HUES64 (cell line): ENCODE results near the gene HOXD8.

Experiments used
- H3K27ac ChIP-seq: 2 replicates; pipeline ENCODE4 v1.7.0; 2013; ENCODE audit warnings: low read depth, low read length, inconsistent platforms
- H3K27me3 ChIP-seq: 2 replicates; pipeline ENCODE4 v1.6.1; 2013; ENCODE audit warnings: mild to moderate bottlenecking, low read length; ENCODE audit not compliant: insufficient read depth
- H3K36me3 ChIP-seq: 2 replicates; pipeline ENCODE4 v1.6.1; 2013; ENCODE audit warnings: mild to moderate bottlenecking, low read length; ENCODE audit not compliant: insufficient read depth
- H3K4me1 ChIP-seq: 2 replicates; pipeline ENCODE4 v1.6.1; 2013; ENCODE audit warnings: mild to moderate bottlenecking, low read length, moderate library complexity; ENCODE audit not compliant: insufficient read depth
- H3K4me3 ChIP-seq: 2 replicates; pipeline ENCODE4 v1.5.1; 2013; ENCODE audit warnings: mild to moderate bottlenecking, low read length, moderate library complexity
- H3K9ac ChIP-seq: 2 replicates; pipeline ENCODE4 v1.6.1; 2013; ENCODE audit warnings: mild to moderate bottlenecking, low read depth, low read length
- H3K9me3 ChIP-seq: 2 replicates; pipeline ENCODE4 v1.6.1; 2013; ENCODE audit warnings: low read depth, low read length; ENCODE audit not compliant: insufficient read depth
- WGBS: fragments of 150-250, 120-280 bp; methylation state at CpG from one replicate; pipeline ENCODE4 v1.1.7; 2013; ENCODE audit warnings: missing lambda C conversion rate; 5-methylcytosine and 5-hydroxymethylcytosine counted together

HOXD8 gene

GRCh38 chr2:176155356-176156044 lies 26.0 kb downstream of the HOXD8 start:
- Histone ChIP-seq H3K9ac (no peak overlapping the region), H3K27me3 (peaks cover 100% of the 10 kb centered on the region), H3K9me3 (0 out of 2 replicates have a peak, but pooled peaks cover 4% of the 10 kb centered on the region), H3K27ac (no peak overlapping the region), H3K36me3 (no peaks in the 10 kb centered on the region), H3K4me1 (peaks cover 7% of the 10 kb centered on the region; the same call in 1 of the 2 replicates), H3K4me3 (no peak overlapping the region)
- WGBS, result 1% methylated on average over 5 of the region's 6 CpGs

DNA sequence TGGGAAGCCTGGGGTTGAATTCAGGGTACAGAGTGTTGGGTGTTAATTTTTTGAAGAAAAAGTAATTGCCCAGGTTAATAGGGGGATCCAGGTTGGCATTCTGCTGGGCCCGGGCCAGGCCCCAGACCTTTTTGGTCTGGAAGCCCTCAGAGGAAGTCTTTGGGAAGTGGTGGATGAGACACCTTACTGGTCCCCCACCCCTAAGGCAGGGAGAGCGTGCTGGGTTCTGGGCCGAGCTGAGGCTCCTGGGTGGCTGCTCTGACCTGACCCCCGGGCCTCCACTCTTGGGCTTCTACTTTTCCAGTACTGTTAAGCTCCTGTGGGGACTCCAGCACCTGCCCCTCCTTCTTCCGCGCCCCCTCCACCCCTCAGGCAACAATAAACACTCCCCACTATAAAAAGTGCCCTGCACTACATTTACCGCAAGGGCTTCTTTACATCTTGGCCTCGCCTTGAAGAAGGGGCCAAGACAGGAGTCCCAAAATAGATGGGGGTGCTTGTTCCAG lies 26.8 kb downstream of the HOXD8 start:
- Histone ChIP-seq H3K27ac (no peak overlapping the region), H3K27me3 (peaks cover 100% of the 10 kb centered on the region), H3K4me1 (peaks cover 7% of the 10 kb centered on the region; the same call in 1 of the 2 replicates), H3K36me3 (no peaks in the 10 kb centered on the region), H3K9ac (no peak overlapping the region), H3K9me3 (0 out of 2 replicates have a peak, but pooled peaks cover 4% of the 10 kb centered on the region), H3K4me3 (no peak overlapping the region)
- WGBS, result 12% methylated on average over 8 of the region's 8 CpGs

GRCh38 chr2:176156807-176157498 lies 27.4 kb downstream of the HOXD8 start, which contains the start of gene HOXD3:
HOXD3 (plus strand) TSS chr2:176157307; CDS start chr2:176169115, 11,808 bp downstream.
- H3K27ac ChIP-seq, result no peak within 1 kb of the TSS
- 0 out of 2 replicates have a peak, but pooled peaks cover 4% of the 10 kb centered on the region for H3K9me3 ChIP-seq
- WGBS, result 4% methylated on average over 47 of the region's 48 CpGs
- no peak within 1 kb of the TSS for H3K9ac ChIP-seq
- peaks cover 7% of the 10 kb centered on the region; the same call in 1 of the 2 replicates for H3K4me1 ChIP-seq
- no peak within 1 kb of the TSS for H3K4me3 ChIP-seq
- peaks cover 100% of the 10 kb centered on the region for H3K27me3 ChIP-seq
- no peaks in the 10 kb centered on the region for H3K36me3 ChIP-seq

GRCh38 chr2:176157499-176158185 lies 28.1 kb downstream of the HOXD8 start:
- Histone ChIP-seq H3K9me3 (0 out of 2 replicates have a peak, but pooled peaks cover under 1% of the 10 kb centered on the region), H3K4me3 (no peak overlapping the region), H3K27me3 (peaks cover 100% of the 10 kb centered on the region), H3K36me3 (no peaks in the 10 kb centered on the region), H3K27ac (no peak overlapping the region), H3K9ac (no peak overlapping the region), H3K4me1 (peaks cover 7% of the 10 kb centered on the region; the same call in 1 of the 2 replicates)
- 2% methylated on average over 41 of the region's 43 CpGs for WGBS

GRCh38 chr2:176158186-176158591 lies 28.7 kb downstream of the HOXD8 start:
- WGBS, result 1% methylated on average over 22 of the region's 22 CpGs
- Histone ChIP-seq H3K36me3 (no peaks in the 10 kb centered on the region), H3K4me3 (no peak overlapping the region), H3K27me3 (peaks cover 100% of the 10 kb centered on the region), H3K4me1 (peaks cover 10% of the 10 kb centered on the region; the same call in 1 of the 2 replicates), H3K9ac (no peak overlapping the region), H3K27ac (no peak overlapping the region), H3K9me3 (no peaks in the 10 kb centered on the region)

GRCh38 chr2:176158855-176159662 lies 29.6 kb downstream of the HOXD8 start:
- no peak overlapping the region for H3K27ac ChIP-seq
- H3K9me3 ChIP-seq, result no peaks in the 10 kb centered on the region
- peaks cover 12% of the 10 kb centered on the region; the same call in 1 of the 2 replicates for H3K4me1 ChIP-seq
- peaks cover 100% of the 10 kb centered on the region for H3K27me3 ChIP-seq
- H3K4me3 ChIP-seq, result no peak overlapping the region
- no peak overlapping the region for H3K9ac ChIP-seq
- H3K36me3 ChIP-seq, result no peaks in the 10 kb centered on the region
- 5% methylated on average over 37 of the region's 39 CpGs for WGBS

DNA sequence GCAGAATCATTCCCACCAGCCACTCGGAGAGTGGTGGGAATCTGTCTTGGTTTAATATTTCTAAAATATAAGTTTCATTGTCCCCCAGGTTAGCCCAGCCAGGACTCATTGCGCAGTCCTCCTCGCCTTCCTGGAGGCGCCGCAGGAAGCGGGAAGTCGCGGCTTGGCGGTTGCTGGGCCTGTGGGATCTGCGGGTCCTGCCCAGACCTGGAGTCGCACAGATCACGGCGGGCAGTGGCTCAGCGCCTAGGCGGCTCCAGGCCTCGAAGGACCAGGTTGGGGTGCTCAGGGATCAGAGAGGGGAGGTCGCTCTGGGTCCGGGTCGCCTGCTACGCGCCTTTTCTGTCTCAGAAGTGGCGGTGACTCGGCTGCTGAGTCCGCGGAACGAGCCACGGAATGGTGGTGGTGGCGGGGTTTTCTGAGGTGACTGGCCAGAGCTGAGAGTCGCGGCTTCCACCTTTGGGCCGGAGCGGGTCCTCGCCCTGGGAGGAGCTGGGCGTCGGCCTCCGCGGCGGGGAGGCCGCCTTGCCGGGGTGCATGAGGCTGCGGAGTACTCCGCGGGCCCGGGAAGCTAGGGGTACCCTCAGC lies 30.3 kb downstream of the HOXD8 start:
- Histone ChIP-seq H3K36me3 (no peaks in the 10 kb centered on the region), H3K4me3 (no peak overlapping the region), H3K9ac (no peak overlapping the region), H3K9me3 (no peaks in the 10 kb centered on the region), H3K27me3 (peaks cover 100% of the 10 kb centered on the region), H3K4me1 (peaks cover 12% of the 10 kb centered on the region; the same call in 1 of the 2 replicates), H3K27ac (no peak overlapping the region)
- 2% methylated on average over 43 of the region's 44 CpGs for WGBS

DNA sequence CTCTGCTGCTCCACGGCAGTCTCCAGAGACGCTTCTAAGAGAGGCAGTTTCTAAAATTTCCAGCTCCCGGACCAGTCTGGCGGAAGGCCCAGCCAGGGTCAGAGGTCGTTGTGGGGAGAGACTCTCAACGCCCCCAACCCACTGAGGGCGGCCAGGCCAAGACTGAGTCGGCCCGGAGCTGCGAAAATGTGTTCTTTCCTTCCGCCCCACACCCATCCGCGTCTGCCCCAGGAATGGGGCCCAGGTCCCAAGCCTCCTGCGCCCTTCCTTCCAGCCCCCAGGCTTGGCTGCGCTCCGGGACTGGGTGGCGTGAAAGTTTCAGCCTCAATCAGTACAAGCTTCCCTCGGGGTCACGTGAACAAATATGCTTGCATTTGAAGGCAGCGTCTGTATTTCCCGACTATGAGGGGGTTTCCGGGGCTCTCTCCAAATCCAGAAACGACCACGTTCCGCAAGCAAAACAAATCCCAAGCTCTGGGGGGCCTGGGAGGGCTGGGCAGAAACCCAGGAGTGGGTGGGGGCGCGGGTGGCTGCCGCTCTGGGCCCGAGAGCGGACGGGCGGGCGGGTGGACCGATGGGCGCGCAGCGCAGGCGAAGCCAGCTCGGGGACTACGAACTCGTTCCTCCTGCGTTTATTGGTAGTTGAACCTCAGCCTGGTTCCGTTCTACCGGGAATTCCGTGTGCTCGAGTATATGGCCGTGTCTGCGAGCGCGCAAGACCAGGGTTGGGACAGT lies 30.9 kb downstream of the HOXD8 start:
- H3K4me3 ChIP-seq, result no peak overlapping the region
- no peak overlapping the region for H3K27ac ChIP-seq
- H3K36me3 ChIP-seq, result no peaks in the 10 kb centered on the region
- no peak overlapping the region for H3K9ac ChIP-seq
- WGBS, result 3% methylated on average over 50 of the region's 50 CpGs
- peaks cover 6% of the 10 kb centered on the region; the same call in 1 of the 2 replicates for H3K4me1 ChIP-seq
- H3K9me3 ChIP-seq, result no peaks in the 10 kb centered on the region
- peaks cover 100% of the 10 kb centered on the region for H3K27me3 ChIP-seq

DNA sequence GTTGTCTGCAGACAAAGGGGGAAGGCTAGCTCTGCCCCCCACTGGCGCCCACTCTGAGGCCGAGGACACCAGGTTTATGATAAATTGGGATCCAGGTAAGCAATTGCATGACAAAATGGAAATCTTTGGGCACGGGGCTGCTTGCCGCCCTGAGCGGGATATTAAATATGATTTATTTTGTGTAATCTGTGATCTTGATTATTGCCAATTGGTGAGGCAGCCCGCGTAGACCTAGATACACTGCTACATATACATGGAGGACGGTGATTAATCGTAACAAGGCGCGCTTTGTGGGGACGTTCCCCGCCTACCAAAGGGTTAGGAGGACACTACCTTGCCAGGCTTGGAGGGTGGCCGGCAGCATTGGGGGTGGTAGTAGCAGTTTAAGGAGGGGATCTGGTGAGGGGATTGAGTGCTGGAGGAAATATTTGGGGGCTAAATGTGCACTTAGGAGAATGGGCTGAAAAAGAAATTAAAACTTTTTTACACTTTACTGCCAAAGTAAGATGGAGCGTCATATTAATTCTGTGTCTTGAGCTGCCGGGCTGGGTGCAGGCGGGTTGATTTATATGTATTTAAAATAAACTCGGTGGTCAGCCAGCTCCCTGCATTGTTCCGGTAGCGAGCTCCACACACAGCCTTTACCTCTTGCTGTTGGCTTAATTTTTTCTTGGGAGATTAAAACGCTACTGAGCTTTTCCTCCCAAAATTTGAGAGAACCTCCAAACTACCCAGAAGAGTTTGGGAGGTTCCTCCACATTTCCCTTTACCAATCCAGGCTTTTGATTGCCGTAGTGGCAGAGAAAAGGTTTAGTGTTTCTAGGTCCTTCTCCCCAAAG lies 31.7 kb downstream of the HOXD8 start:
- Histone ChIP-seq H3K36me3 (no peaks in the 10 kb centered on the region), H3K27ac (no peak overlapping the region), H3K27me3 (peaks cover 100% of the 10 kb centered on the region), H3K4me1 (peaks cover 5% of the 10 kb centered on the region; the same call in 1 of the 2 replicates), H3K4me3 (no peak overlapping the region), H3K9me3 (no peaks in the 10 kb centered on the region), H3K9ac (no peak overlapping the region)
- 12% methylated on average over 22 of the region's 22 CpGs for WGBS
